Stimulated activated CD8-positive, alpha-beta memory T cell treated with anti-CD3 and anti-CD28 coated beads, Interleukin-4, amount 100 ng/mL, for 48 hours (primary cell): ENCODE results near the gene FCGR1A.
"Not testable (repeated sequence)": the region's sequence is repeated elsewhere in the genome, so short reads cannot be mapped to it uniquely, and the experiment has no call there.

Source experiments
- DNase-seq: peaks from one replicate; pipeline ENCODE4 v3.0.0-alpha.2; 2020

Gene FCGR1A

DNA sequence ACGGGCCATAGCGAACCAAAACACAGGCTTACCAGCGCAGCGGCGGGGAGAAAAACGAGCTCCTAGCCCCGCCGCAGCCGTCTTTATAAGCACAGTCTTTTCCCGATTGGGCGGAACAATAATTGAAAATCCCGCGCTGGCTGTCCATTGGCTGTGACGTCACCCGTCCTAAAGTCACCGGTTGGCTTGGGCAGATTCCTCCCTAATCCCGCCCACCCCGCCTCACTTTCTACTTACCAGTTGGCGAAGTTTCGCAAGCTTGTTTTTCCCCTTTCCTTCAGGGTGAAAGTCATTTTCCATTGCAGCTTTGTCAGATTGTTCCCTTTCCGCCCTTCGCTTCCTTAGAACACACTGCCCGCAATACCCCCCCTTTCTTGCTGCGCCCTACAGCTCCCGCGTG is 58.7 kb downstream of the FCGR1A start:
- not testable (repeated sequence) for DNase-seq
